HepG2 (cell line): ENCODE results near the gene CABP2. TPM values are rescaled to one million over a fixed set of nuclear protein-coding genes. Genes with fewer than 3 reads are reported as not detected.

Source experiments
- ATF7 ChIP-seq, 2 experiments: fragments of 450-650 bp in 1 of 2; sonication (generic) in 1 of 2; formaldehyde crosslinking in 1 of 2; IDR thresholded peaks; 2 replicates each; pipeline versions ENCODE4 v1.4.0 to v1.6.1; 2016 to 2020; ENCODE audit warnings: antibody characterized with exemption in 1 of 2, mild to moderate bottlenecking in 1 of 2, missing genetic modification reagents in 1 of 2
- BHLHE40 ChIP-seq: IDR thresholded peaks from 2 replicates; pipeline ENCODE4 v1.6.1; 2011; ENCODE audit warnings: low read length, improper control_type of control experiment
- HNF4A ChIP-seq: sonication (generic); formaldehyde crosslinking; IDR thresholded peaks from 2 replicates; pipeline ENCODE4 v1.4.0; 2020; ENCODE audit warnings: missing genetic modification reagents
- KDM5B ChIP-seq: sonication (generic); formaldehyde crosslinking; IDR thresholded peaks from 2 replicates; pipeline ENCODE4 v1.4.0; 2020; ENCODE audit warnings: missing genetic modification reagents, mild to moderate bottlenecking, borderline replicate concordance
- LCORL ChIP-seq, 2 experiments: fragments of 450-650 bp in 1 of 2; sonication (generic) in 1 of 2; formaldehyde crosslinking in 1 of 2; IDR thresholded peaks; 2 replicates each; pipeline versions ENCODE4 v1.5.0 to v1.6.1; 2017 to 2020; ENCODE audit warnings: antibody characterized with exemption in 1 of 2, missing genetic modification reagents in 1 of 2
- RARA ChIP-seq: IDR thresholded peaks from 2 replicates; pipeline ENCODE4 v1.6.1; 2016; ENCODE audit warnings: missing genetic modification reagents, missing compliant biosample characterization
- RXRB ChIP-seq: IDR thresholded peaks from 2 replicates; pipeline ENCODE4 v1.6.1; 2016; ENCODE audit warnings: borderline replicate concordance, missing genetic modification reagents, missing compliant biosample characterization
- SNAPC4 ChIP-seq: sonication (generic); formaldehyde crosslinking; IDR thresholded peaks from 2 replicates; pipeline ENCODE4 v1.4.0; 2020; ENCODE audit warnings: mild to moderate bottlenecking, missing genetic modification reagents
- SRY ChIP-seq: sonication (generic); formaldehyde crosslinking; IDR thresholded peaks from 2 replicates; pipeline ENCODE4 v1.8.0; 2022; ENCODE audit warnings: mild to moderate bottlenecking, missing genetic modification reagents
- STAG1 ChIP-seq: sonication (generic); formaldehyde crosslinking; IDR thresholded peaks from 2 replicates; pipeline ENCODE4 v1.4.0; 2020; ENCODE audit warnings: missing genetic modification reagents
- TCF7 ChIP-seq: sonication (generic); IDR thresholded peaks from 2 replicates; pipeline ENCODE4 v1.6.1; 2016; ENCODE audit warnings: antibody characterized with exemption, low read depth
- TEAD3 ChIP-seq: optimal IDR thresholded peaks from 2 replicates; pipeline ENCODE3; 2016; ENCODE audit warnings: borderline replicate concordance
- TRAFD1 ChIP-seq: sonication (generic); formaldehyde crosslinking; IDR thresholded peaks from 2 replicates; pipeline ENCODE4 v1.5.1; 2020; ENCODE audit warnings: missing genetic modification reagents, mild to moderate bottlenecking, borderline replicate concordance
- YEATS2 ChIP-seq: sonication (generic); formaldehyde crosslinking; IDR thresholded peaks from 2 replicates; pipeline ENCODE4 v1.4.0; 2020; ENCODE audit warnings: missing genetic modification reagents, borderline replicate concordance
- ZBTB46 ChIP-seq: sonication (generic); formaldehyde crosslinking; IDR thresholded peaks from 2 replicates; pipeline ENCODE4 v1.4.0; 2020; ENCODE audit warnings: mild to moderate bottlenecking, missing genetic modification reagents, borderline replicate concordance
- ZNF124 ChIP-seq: sonication (generic); formaldehyde crosslinking; IDR thresholded peaks from 2 replicates; pipeline ENCODE4 v1.4.0; 2020; ENCODE audit warnings: missing genetic modification reagents
- ZNF317 ChIP-seq: sonication (generic); formaldehyde crosslinking; IDR thresholded peaks from 2 replicates; pipeline ENCODE4 v1.5.0; 2020; ENCODE audit warnings: mild to moderate bottlenecking, missing genetic modification reagents
- ZNF34 ChIP-seq: sonication (generic); formaldehyde crosslinking; IDR thresholded peaks from 2 replicates; pipeline ENCODE4 v1.4.0; 2020; ENCODE audit warnings: mild to moderate bottlenecking, missing genetic modification reagents, borderline replicate concordance
- ZNF350 ChIP-seq: sonication (generic); formaldehyde crosslinking; IDR thresholded peaks from 2 replicates; pipeline ENCODE4 v1.4.0; 2020; ENCODE audit warnings: mild to moderate bottlenecking, low read depth, missing genetic modification reagents, borderline replicate concordance
- ZNF615 ChIP-seq: sonication (generic); formaldehyde crosslinking; IDR thresholded peaks from 2 replicates; pipeline ENCODE4 v1.5.0; 2020; ENCODE audit warnings: mild to moderate bottlenecking, missing genetic modification reagents, borderline replicate concordance
- ZNF768 ChIP-seq: sonication (generic); formaldehyde crosslinking; IDR thresholded peaks from 2 replicates; pipeline ENCODE4 v1.4.0; 2020; ENCODE audit warnings: missing genetic modification reagents
- polyA plus RNA-seq, 8 experiments: library from polyadenylated mRNA; depleted of rRNA in 3 of 8; stranded (reverse) in 7 of 8; unstranded in 1 of 8; fragments of >200 nt; fragmentation: Illumina TruSeq in 4 of 8; extraction: Trizol in 4 of 8; gene quantifications; 2 replicates each; pipeline versions ENCODE4 v1.2.1 to v1.2.3, GENCODE V29; 2011 to 2016; ENCODE audit warnings: low read depth in 4 of 8, missing spikeins in 1 of 8, mixed read lengths in 1 of 8; ENCODE audit not compliant: insufficient read depth in 1 of 8
- total RNA-seq, 5 experiments: library from RNA; depleted of rRNA; stranded (reverse); fragments of >200 nt; fragmentation: Illumina TruSeq; extraction: Trizol; gene quantifications; 2 replicates each; pipeline ENCODE4 v1.2.3, GENCODE V29; 2016; ENCODE audit warnings: low read depth in 1 of 5

The CABP2 gene
- total and polyA plus RNA-seq, 2 of the 13 experiments (the other 11 are each of a cell fraction or from before 2014, with no cell fraction given): not detected

GRCh38 chr11:67572747-67573419, 49.6 kb upstream of the CABP2 start (continued):
- TF ChIP-seq SNAPC4 (CRISPR knock-in tag) (no peak), TRAFD1 (CRISPR knock-in tag) (no peak), RARA (peak; percentile 39; the same call in 1 of the 2 replicates), ZBTB46 (CRISPR knock-in tag) (no peak), STAG1 (peak; percentile 87), ZNF124 (peak; percentile 46; the same call in 1 of the 2 replicates), RXRB (CRISPR knock-in tag) (peak; percentile 12; the same call in 1 of the 2 replicates), SRY (CRISPR knock-in tag) (no peak), TEAD3 (CRISPR knock-in tag) (peak; percentile 59), HNF4A (CRISPR knock-in tag) (0 out of 2 replicates have a peak, but pooled peaks have one; percentile 10), ZNF768 (CRISPR knock-in tag) (peak; percentile 84), KDM5B (0 out of 2 replicates have a peak, but pooled peaks have one; percentile 38), ZNF317 (CRISPR knock-in tag) (peak; percentile 58; the same call in 1 of the 2 replicates), ZNF34 (CRISPR knock-in tag) (no peak), LCORL (IDR thresholded peaks at IDR 0.05) (no peak), LCORL (CRISPR knock-in tag; IDR thresholded peaks at IDR 0.05) (0 out of 2 replicates have a peak, but pooled peaks have one; percentile 27), ATF7 (IDR thresholded peaks at IDR 0.05) (peak; percentile 66), ATF7 (CRISPR knock-in tag; IDR thresholded peaks at IDR 0.05) (no peak), BHLHE40 (peak; percentile 84), TCF7 (peak; percentile 41; the same call in 1 of the 2 replicates), YEATS2 (CRISPR knock-in tag) (peak; percentile 36; the same call in 1 of the 2 replicates), ZNF350 (CRISPR knock-in tag) (0 out of 2 replicates have a peak, but pooled peaks have one; percentile 46), ZNF615 (no peak)
